GM23338 (cell line): ENCODE measurements around the gene CD300A. TPM values are rescaled to one million over a fixed set of nuclear protein-coding genes. Genes with fewer than 3 reads are reported as not detected.

ENCODE experiments used
- ATAC-seq: fragments of 200-7000 bp; cut with Tn5 transposase; 3 replicates; pipeline ENCODE4 v1.9.1; 2020
- DNase-seq: peaks from one replicate; pipeline ENCODE4 v3.0.0-alpha.2; 2015; ENCODE audit warnings: low spot score
- H2AFZ ChIP-seq: fragments of 200-600 bp; sonication (generic); 2 replicates; pipeline ENCODE4 v1.8.0; 2016; ENCODE audit warnings: antibody characterized with exemption, mild to moderate bottlenecking, moderate library complexity
- H3F3A ChIP-seq: fragments of 200-600 bp; sonication (generic); replicated peaks from 2 replicates; pipeline ENCODE4 v1.8.0; 2017; ENCODE audit warnings: antibody characterized with exemption, mixed run types, low read depth
- H3K27ac ChIP-seq: fragments of 200-600 bp; sonication (generic); 2 replicates; pipeline ENCODE4 v1.6.1; 2016; ENCODE audit warnings: low read depth
- H3K27me3 ChIP-seq: fragments of 200-600 bp; sonication (generic); 2 replicates; pipeline ENCODE4 v1.8.0; 2016; ENCODE audit warnings: mild to moderate bottlenecking, mixed run types, moderate library complexity; ENCODE audit not compliant: insufficient read depth
- H3K36me3 ChIP-seq: fragments of 200-600 bp; sonication (generic); 2 replicates; pipeline ENCODE4 v1.8.0; 2016; ENCODE audit warnings: mild to moderate bottlenecking; ENCODE audit not compliant: insufficient read depth
- H3K4me1 ChIP-seq: fragments of 200-600 bp; sonication (generic); 2 replicates; pipeline ENCODE4 v1.8.0; 2016; ENCODE audit warnings: mild to moderate bottlenecking, moderate library complexity; ENCODE audit not compliant: insufficient read depth
- H3K4me2 ChIP-seq: fragments of 200-600 bp; sonication (generic); 2 replicates; pipeline ENCODE4 v1.7.1; 2017; ENCODE audit warnings: mixed run types
- H3K4me3 ChIP-seq: fragments of 200-600 bp; sonication (generic); 2 replicates; pipeline ENCODE4 v1.6.1; 2016; ENCODE audit warnings: mixed run types
- H3K79me2 ChIP-seq: fragments of 200-600 bp; sonication (generic); replicated peaks from 2 replicates; pipeline ENCODE4 v1.8.0; 2017; ENCODE audit warnings: mild to moderate bottlenecking; ENCODE audit not compliant: insufficient read depth
- H3K9me2 ChIP-seq: fragments of 200-600 bp; sonication (generic); 2 replicates; pipeline ENCODE4 v1.8.0; 2017; ENCODE audit not compliant: insufficient read depth
- H4K20me1 ChIP-seq: fragments of 200-600 bp; sonication (generic); replicated peaks from 2 replicates; pipeline ENCODE4 v1.8.0; 2017; ENCODE audit warnings: mild to moderate bottlenecking; ENCODE audit not compliant: insufficient read depth
- H3K27ac Mint-ChIP-seq: 2 replicates; pipeline ENCODE4 v1.8.0; 2020; ENCODE audit warnings: inconsistent platforms, mild to moderate bottlenecking, moderate library complexity, mixed read lengths
- H3K27me3 Mint-ChIP-seq: 3 replicates; pipeline ENCODE4 v1.8.0; 2022; ENCODE audit warnings: low read depth, mild to moderate bottlenecking, moderate library complexity, mixed read lengths, inconsistent platforms; ENCODE audit not compliant: insufficient read depth, poor library complexity
- H3K36me3 Mint-ChIP-seq: 3 replicates; pipeline ENCODE4 v1.8.0; 2021; ENCODE audit warnings: low read depth, mild to moderate bottlenecking, inconsistent platforms, moderate library complexity, mixed read lengths
- H3K4me1 Mint-ChIP-seq: 3 replicates; pipeline ENCODE4 v1.8.0; 2020; ENCODE audit warnings: mild to moderate bottlenecking, inconsistent platforms, mixed read lengths
- H3K4me3 Mint-ChIP-seq: 3 replicates; pipeline ENCODE4 v1.8.0; 2021; ENCODE audit warnings: moderate library complexity, mild to moderate bottlenecking, inconsistent platforms, mixed read lengths
- H3K9me3 Mint-ChIP-seq: 3 replicates; pipeline ENCODE4 v1.8.0; 2020; ENCODE audit warnings: moderate library complexity, mild to moderate bottlenecking, inconsistent platforms, mixed read lengths
- CREB1 ChIP-seq: fragments of 250-450 bp; sonication (Bioruptor Pico); IDR thresholded peaks from 2 replicates; pipeline ENCODE4 v1.5.0; 2020; ENCODE audit warnings: low read depth, mild to moderate bottlenecking, moderate library complexity
- CTCF ChIP-seq, 2 experiments: fragments of 200-600 bp in 1 of 2; sonication (generic) in 1 of 2; conservative IDR thresholded peaks; 2 replicates each; pipeline versions ENCODE4 v1.5.1 to v1.6.1; 2016 to 2017; ENCODE audit warnings: antibody characterized with exemption in 2 of 2, low read depth in 2 of 2, mild to moderate bottlenecking in 2 of 2, moderate library complexity in 1 of 2
- ETS1 ChIP-seq: IDR thresholded peaks from 2 replicates; pipeline ENCODE4 v1.6.1; 2016; ENCODE audit warnings: antibody characterized with exemption
- EZH2 ChIP-seq: fragments of 200-600 bp; sonication (generic); IDR thresholded peaks from one replicate; pipeline ENCODE4 v1.8.0; 2017; ENCODE audit warnings: antibody characterized with exemption, mild to moderate bottlenecking, low read depth; ENCODE audit not compliant: unreplicated experiment
- EZH2phosphoT487 ChIP-seq: fragments of 200-600 bp; sonication (generic); IDR thresholded peaks from one replicate; pipeline ENCODE4 v1.8.1; 2018; ENCODE audit warnings: antibody characterized with exemption; ENCODE audit not compliant: unreplicated experiment
- JUNB ChIP-seq: IDR thresholded peaks from one replicate; pipeline ENCODE4 v1.6.1; 2016; ENCODE audit warnings: antibody characterized with exemption; ENCODE audit not compliant: unreplicated experiment
- NANOG ChIP-seq: IDR thresholded peaks from 2 replicates; pipeline ENCODE4 v1.6.1; 2016; ENCODE audit warnings: antibody characterized with exemption, borderline replicate concordance
- POLR2AphosphoS5 ChIP-seq: IDR thresholded peaks from 2 replicates; pipeline ENCODE4 v1.6.1; 2016; ENCODE audit warnings: antibody characterized with exemption, low read depth
- STAT1 ChIP-seq: IDR thresholded peaks from one replicate; pipeline ENCODE4 v1.6.1; 2016; ENCODE audit warnings: antibody characterized with exemption; ENCODE audit not compliant: unreplicated experiment
- ZNF114 ChIP-seq: fragments of 250-450 bp; sonication (Bioruptor Pico); IDR thresholded peaks from 2 replicates; pipeline ENCODE4 v1.5.0; 2020; ENCODE audit warnings: mild to moderate bottlenecking, moderate library complexity
- ZNF331 ChIP-seq: fragments of 250-450 bp; sonication (Bioruptor Pico); IDR thresholded peaks from 2 replicates; pipeline ENCODE4 v1.5.0; 2020; ENCODE audit warnings: low read depth, mild to moderate bottlenecking, moderate library complexity
- ZNF462 ChIP-seq: fragments of 250-450 bp; sonication (Bioruptor Pico); IDR thresholded peaks from 2 replicates; pipeline ENCODE4 v1.5.0; 2020; ENCODE audit warnings: mild to moderate bottlenecking, moderate library complexity
- polyA plus RNA-seq: library from polyadenylated mRNA; unstranded; fragments of >200 nt; fragmentation: Nextera tagmentation; extraction: Ambion mirVana; gene quantifications from 2 replicates; pipeline ENCODE4 v1.2.1, GENCODE V29; 2016
- total RNA-seq: library from RNA; depleted of rRNA; stranded (reverse); fragments of >200 nt; shearing (Covaris generic); gene quantifications from 2 replicates; pipeline ENCODE4 v1.2.3, GENCODE V29; 2014

Gene CD300A
- total and polyA plus RNA-seq, 2 experiments from 2014 or later: 0.37 to 0.45 TPM

- TF ChIP-seq STAT1 (no peak), EZH2phosphoT487 (no peak), CREB1 (CRISPR knock-in tag) (no peak), ETS1 (no peak), ZNF114 (no peak), POLR2AphosphoS5 (no peak), JUNB (no peak), NANOG (no peak)
Observed at GRCh38 chr17:74524653-74525464, 58.4 kb downstream of the CD300A start (continued).

- Histone ChIP-seq H2AFZ (no peak overlapping the region), H3K4me2 (no peak overlapping the region), H3K4me3 (no peak overlapping the region), H3K9me2 (no peaks in the 10 kb centered on the region), H3K4me1 (no peaks in the 10 kb centered on the region), H3K79me2 (no peaks in the 10 kb centered on the region), H4K20me1 (no peaks in the 10 kb centered on the region), H3K36me3 (no peaks in the 10 kb centered on the region), H3K27me3 (no peaks in the 10 kb centered on the region), H3F3A (no peaks in the 10 kb centered on the region), H3K27ac (no peak overlapping the region)
- TF ChIP-seq EZH2: no peak
- no peak for TF ChIP-seq NANOG
- no peak for TF ChIP-seq STAT1
- TF ChIP-seq EZH2phosphoT487: no peak
- TF ChIP-seq ETS1: no peak
- TF ChIP-seq ZNF114: no peak
- no peak for TF ChIP-seq ZNF331
- TF ChIP-seq ZNF462 (CRISPR knock-in tag): no peak
- TF ChIP-seq JUNB: no peak
- no peak for TF ChIP-seq CTCF (conservative IDR thresholded peaks at IDR 0.05; ENCODE audit: low read depth in 2 of 2)
- no peak for TF ChIP-seq POLR2AphosphoS5
- no peak overlapping the region for H3K4me3 Mint-ChIP-seq
- H3K36me3 Mint-ChIP-seq: no peaks in the 10 kb centered on the region
- H3K4me1 Mint-ChIP-seq: no peaks in the 10 kb centered on the region
- H3K9me3 Mint-ChIP-seq: peaks cover 30% of the 10 kb centered on the region
- peaks cover 4% of the 10 kb centered on the region for H3K27me3 Mint-ChIP-seq
- DNase-seq: no peak
- ATAC-seq: no peak
- H3K27ac Mint-ChIP-seq: no peak overlapping the region
Observed at GRCh38 chr17:74525465-74525725, 59.0 kb downstream of the CD300A start.
